Ovary (tissue), 3 donors: ENCODE data around the gene ZRANB2.

Source experiments
- CTCF ChIP-seq, 3 donors: fragments of 450-650 bp in 2 of 3; fragments of 200-600 bp in 1 of 3; IDR thresholded peaks; one replicate each; pipeline versions ENCODE4 v1.5.1 to v1.8.0; 2016 to 2022; ENCODE audit warnings: antibody characterized with exemption in 3 of 3, mild to moderate bottlenecking in 1 of 3
- POLR2A ChIP-seq: fragments of 450-650 bp; IDR thresholded peaks from one replicate; pipeline ENCODE4 v1.6.1; 2017; ENCODE audit warnings: antibody characterized with exemption, mild to moderate bottlenecking, moderate library complexity
- donor health status: DM: no; HTN: no; CAD: no.

- no peak for TF ChIP-seq CTCF (IDR thresholded peaks at IDR 0.05)
- no peak for TF ChIP-seq POLR2A
Observed at GRCh38 chr1:71088645-71089287, 7.9 kb upstream of the ZRANB2 start.
